ENCODE results near the gene PHC2.

The PHC2 gene

GRCh38 chr1:33454646-33455282, 23.9 kb upstream of the PHC2 start:
- H3K4me3 ChIP-seq (ENCODE audit: low read depth, low read length) = no peak overlapping the region
- peak; percentile 70 for DNase-seq (ENCODE audit: low read depth)
- no peak for TF ChIP-seq CTCF (conservative IDR thresholded peaks at IDR 0.05; ENCODE audit: low read depth, low read length)

- H3K4me3 ChIP-seq (ENCODE audit: low read depth, low read length) = no peak overlapping the region
- no peak for TF ChIP-seq CTCF (conservative IDR thresholded peaks at IDR 0.05; ENCODE audit: low read depth, low read length)
- DNase-seq (ENCODE audit: low read depth) = no peak
Observed at GRCh38 chr1:33446590-33446989, 15.7 kb upstream of the PHC2 start.

GRCh38 chr1:33445108-33445507, 14.2 kb upstream of the PHC2 start:
- no peak overlapping the region for H3K4me3 ChIP-seq (ENCODE audit: low read depth, low read length)
- no peak for TF ChIP-seq CTCF (conservative IDR thresholded peaks at IDR 0.05; ENCODE audit: low read depth, low read length)
- no peak for DNase-seq (ENCODE audit: low read depth)

- peak; percentile 39 for DNase-seq (ENCODE audit: low read depth)
- H3K4me3 ChIP-seq (ENCODE audit: low read depth, low read length) = no peak overlapping the region
- TF ChIP-seq CTCF (conservative IDR thresholded peaks at IDR 0.05; ENCODE audit: low read depth, low read length) = no peak
Observed at GRCh38 chr1:33443705-33444180, 12.8 kb upstream of the PHC2 start.

- H3K4me3 ChIP-seq (ENCODE audit: low read depth, low read length) = no peak overlapping the region
- TF ChIP-seq CTCF (conservative IDR thresholded peaks at IDR 0.05; ENCODE audit: low read depth, low read length) = no peak
- peak; percentile 50 for DNase-seq (ENCODE audit: low read depth)
Observed at GRCh38 chr1:33443080-33443704, 12.3 kb upstream of the PHC2 start.

- TF ChIP-seq CTCF (conservative IDR thresholded peaks at IDR 0.05; ENCODE audit: low read depth, low read length) = no peak
- no peak for DNase-seq (ENCODE audit: low read depth)
- H3K4me3 ChIP-seq (ENCODE audit: low read depth, low read length) = no peak overlapping the region
Observed at GRCh38 chr1:33442141-33442540, 11.2 kb upstream of the PHC2 start.

All from choroid plexus epithelial cell (primary cell).